NB4 (cell line): ENCODE results near the gene RIMS1.

Experiments
- DNase-seq: peaks from one replicate; pipeline ENCODE4 v3.0.0; 2010; ENCODE audit warnings: low read depth
- H3K4me3 ChIP-seq: one replicate; pipeline ENCODE4 v1.5.1; 2011; ENCODE audit warnings: mild to moderate bottlenecking, low read depth, low read length, moderate library complexity
- MYC ChIP-seq: IDR thresholded peaks from 2 replicates; pipeline ENCODE4 v1.6.1; 2011; ENCODE audit warnings: low read depth, low read length
- POLR2A ChIP-seq: IDR thresholded peaks from 2 replicates; pipeline ENCODE4 v1.6.1; 2011; ENCODE audit warnings: mild to moderate bottlenecking; ENCODE audit not compliant: insufficient read length; ENCODE audit errors: extremely low read depth
- TF ChIP-seq, protein P1 (sequence below): IDR thresholded peaks from one replicate; pipeline ENCODE4 v1.5.1; 2012; ENCODE audit warnings: low read depth, low read length
- TF ChIP-seq, protein P2 (sequence below): IDR thresholded peaks from 2 replicates; pipeline ENCODE4 v1.6.1; 2011; ENCODE audit warnings: low read depth, low read length

Gene RIMS1

DNA sequence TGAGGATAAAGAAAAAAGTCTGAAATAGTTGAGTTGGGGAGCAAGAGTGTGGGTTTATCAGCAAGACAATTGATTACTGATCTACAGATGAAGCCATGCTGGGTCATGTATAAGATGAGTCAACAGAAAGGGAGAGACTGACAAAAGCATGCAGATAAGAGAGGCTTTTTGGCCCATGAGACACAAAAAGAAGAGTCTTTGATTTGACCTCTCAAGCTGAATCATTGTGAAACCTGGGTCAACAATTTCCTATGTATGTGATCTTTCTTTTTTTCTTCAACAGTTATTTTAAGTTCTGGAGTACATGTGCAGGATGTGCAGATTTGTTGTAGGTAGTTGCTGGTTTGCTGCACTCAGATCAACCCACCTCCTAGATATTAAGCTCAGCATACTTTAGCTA, 15.9 kb downstream of the RIMS1 start:
- TF ChIP-seq, protein P1, sequence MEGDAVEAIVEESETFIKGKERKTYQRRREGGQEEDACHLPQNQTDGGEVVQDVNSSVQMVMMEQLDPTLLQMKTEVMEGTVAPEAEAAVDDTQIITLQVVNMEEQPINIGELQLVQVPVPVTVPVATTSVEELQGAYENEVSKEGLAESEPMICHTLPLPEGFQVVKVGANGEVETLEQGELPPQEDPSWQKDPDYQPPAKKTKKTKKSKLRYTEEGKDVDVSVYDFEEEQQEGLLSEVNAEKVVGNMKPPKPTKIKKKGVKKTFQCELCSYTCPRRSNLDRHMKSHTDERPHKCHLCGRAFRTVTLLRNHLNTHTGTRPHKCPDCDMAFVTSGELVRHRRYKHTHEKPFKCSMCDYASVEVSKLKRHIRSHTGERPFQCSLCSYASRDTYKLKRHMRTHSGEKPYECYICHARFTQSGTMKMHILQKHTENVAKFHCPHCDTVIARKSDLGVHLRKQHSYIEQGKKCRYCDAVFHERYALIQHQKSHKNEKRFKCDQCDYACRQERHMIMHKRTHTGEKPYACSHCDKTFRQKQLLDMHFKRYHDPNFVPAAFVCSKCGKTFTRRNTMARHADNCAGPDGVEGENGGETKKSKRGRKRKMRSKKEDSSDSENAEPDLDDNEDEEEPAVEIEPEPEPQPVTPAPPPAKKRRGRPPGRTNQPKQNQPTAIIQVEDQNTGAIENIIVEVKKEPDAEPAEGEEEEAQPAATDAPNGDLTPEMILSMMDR: no peak
- TF ChIP-seq, protein P2, sequence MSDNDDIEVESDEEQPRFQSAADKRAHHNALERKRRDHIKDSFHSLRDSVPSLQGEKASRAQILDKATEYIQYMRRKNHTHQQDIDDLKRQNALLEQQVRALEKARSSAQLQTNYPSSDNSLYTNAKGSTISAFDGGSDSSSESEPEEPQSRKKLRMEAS: no peak
- TF ChIP-seq MYC: no peak
- TF ChIP-seq POLR2A: no peak
- H3K4me3 ChIP-seq: no peak overlapping the region
- no peak for DNase-seq

DNA sequence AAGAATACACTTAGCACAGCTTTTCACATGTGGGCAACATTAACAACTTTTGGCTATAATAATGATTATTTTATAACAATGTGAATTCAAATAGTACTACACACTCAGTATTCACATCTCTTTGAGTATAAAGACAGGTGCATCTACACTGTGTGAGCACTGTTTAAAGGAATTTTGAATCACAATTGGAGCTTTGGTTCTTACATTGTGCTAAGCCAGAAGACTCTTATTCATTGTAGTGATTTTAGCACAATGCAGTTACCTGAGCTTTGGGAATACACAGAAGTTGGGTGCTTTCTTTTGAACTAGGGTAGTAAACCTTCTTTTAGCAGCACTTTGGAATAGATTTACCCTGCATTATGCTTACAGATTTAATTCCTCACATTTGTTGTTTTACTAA, 20.5 kb downstream of the RIMS1 start:
- no peak overlapping the region for H3K4me3 ChIP-seq
- TF ChIP-seq MYC: no peak
- TF ChIP-seq, protein P2: no peak
- TF ChIP-seq POLR2A: no peak
- DNase-seq: no peak

DNA sequence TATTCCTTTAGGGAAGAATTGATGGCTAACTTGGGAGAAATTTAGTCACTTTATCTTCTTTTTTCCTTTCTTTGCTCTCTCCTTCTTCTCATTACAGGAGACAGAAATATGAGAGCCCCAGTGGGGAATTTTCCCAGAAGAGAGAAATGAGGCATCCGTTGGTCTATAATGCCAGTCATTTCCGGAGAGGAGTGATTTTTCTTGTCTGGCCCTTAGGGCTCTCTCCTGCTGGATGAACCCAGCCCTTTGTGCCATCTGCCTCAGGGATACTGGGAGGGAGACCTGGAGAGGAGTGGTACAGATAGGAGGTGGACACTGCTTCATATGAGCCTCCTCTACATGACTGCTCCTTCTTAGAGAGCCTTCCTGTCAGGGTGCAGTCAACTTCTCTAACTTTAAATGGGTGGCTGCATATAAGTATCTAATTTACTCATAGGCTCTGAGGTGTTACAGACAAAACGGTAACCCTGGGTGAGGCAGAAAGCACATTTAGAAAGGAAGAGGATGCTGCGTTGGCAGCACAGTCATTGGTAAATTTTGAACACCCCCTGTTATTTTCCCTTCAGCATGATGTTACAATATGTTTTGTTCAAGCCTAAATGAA, 21.9 kb downstream of the RIMS1 start:
- H3K4me3 ChIP-seq: no peak overlapping the region
- DNase-seq: no peak
- TF ChIP-seq, protein P2: no peak
- TF ChIP-seq, protein P1: no peak
- TF ChIP-seq POLR2A (no peak), MYC (no peak)

DNA sequence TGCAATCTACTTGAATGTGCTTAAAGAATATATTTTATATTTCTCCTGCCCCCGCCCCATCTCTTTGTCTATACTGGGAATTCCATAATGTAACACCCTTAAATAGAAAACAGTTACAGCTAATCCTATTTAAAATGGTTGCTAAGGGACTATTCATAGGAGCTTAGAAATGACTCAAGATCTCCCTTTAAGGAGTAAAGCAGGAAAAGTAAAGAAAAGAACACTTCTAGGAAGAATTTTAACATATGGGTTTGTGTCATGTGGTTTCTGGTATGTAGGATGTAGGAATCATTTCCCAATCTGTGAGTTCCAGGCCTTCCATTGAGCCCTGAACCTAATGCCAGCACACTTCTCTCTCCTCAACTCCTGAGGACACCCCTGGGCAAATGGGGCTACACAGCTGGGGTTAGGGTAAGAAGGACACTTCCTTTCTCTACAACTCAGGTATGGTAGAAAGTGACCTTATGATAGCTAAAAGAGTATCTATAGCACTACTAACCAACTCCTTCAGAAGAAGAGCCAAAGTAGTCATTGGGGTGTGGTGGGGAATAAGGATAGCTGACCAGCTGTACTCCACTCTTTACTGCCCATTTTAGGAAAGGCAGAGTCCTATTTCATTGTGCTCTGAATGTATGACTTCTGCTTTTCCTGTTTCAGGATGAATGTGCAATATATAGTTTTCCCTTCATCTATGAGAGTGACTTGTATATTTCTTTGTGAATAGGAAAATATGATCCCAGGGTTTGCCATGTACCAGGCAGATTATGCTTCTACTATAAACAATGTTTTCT, 27.3 kb downstream of the RIMS1 start:
- no peak for DNase-seq
- no peak overlapping the region for H3K4me3 ChIP-seq
- TF ChIP-seq, protein P2: no peak
- TF ChIP-seq POLR2A (no peak), MYC (no peak)
- TF ChIP-seq, protein P1: no peak

DNA sequence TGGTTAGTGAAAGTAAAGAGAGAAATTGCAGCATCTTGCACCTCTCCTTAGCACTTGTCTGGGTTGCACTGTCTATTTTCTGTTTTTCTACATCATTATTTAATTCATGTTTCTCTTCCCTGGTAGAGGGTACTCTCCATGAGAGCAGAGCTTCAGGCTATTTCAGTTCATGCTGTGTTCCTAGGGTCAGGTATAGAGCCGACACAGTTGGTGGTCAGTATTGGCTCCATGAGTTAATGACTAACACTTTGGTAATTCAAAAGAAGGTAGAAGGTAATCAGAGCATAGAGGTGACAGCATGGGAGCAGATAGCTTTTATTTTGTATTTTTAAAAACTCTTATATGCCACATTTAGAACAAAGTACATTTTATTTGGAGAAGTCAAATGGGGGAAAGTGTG, 42.7 kb downstream of the RIMS1 start:
- DNase-seq: no peak

DNA sequence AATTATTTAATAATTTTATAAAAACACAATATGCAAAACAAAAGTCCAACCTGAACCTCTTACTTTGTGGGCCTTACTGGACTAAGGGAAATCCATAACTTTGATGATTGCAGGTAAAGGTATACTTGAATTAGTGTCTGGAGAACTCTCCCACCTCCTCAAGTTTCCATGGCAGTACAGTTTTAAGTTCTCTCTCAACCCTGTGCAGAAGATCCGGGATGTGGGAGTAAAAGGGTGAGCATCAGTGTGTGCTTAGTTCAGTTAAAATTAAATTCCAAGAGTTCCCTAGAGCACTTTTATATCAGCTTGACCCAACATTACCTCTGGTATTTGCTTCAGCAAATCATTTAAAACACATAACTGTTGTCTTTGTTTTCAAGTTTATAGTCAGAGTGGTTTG, 47.5 kb downstream of the RIMS1 start:
- DNase-seq: no peak
- no peak overlapping the region for H3K4me3 ChIP-seq
- no peak for TF ChIP-seq MYC
- TF ChIP-seq POLR2A: no peak
- TF ChIP-seq, protein P2: no peak
- TF ChIP-seq, protein P1: no peak

More for the DNA sequence above, 42.7 kb downstream of the RIMS1 start:
- TF ChIP-seq, protein P2: no peak
- no peak for TF ChIP-seq POLR2A
- no peak overlapping the region for H3K4me3 ChIP-seq
